IPS-18a (cell line): Measurements from ENCODE around the gene RHBDD1.

Source experiments
- H3K27ac ChIP-seq: one replicate; pipeline ENCODE4 v1.5.1; 2013; ENCODE audit warnings: low read length
- H3K27me3 ChIP-seq: one replicate; pipeline ENCODE4 v1.6.1; 2013; ENCODE audit warnings: mild to moderate bottlenecking, low read length; ENCODE audit not compliant: control insufficient read depth, insufficient read depth
- H3K36me3 ChIP-seq: one replicate; pipeline ENCODE4 v1.6.1; 2013; ENCODE audit warnings: low read depth, low read length; ENCODE audit not compliant: control insufficient read depth
- H3K4me1 ChIP-seq: one replicate; pipeline ENCODE4 v1.6.1; 2013; ENCODE audit warnings: low read depth, low read length; ENCODE audit not compliant: control insufficient read depth
- H3K4me3 ChIP-seq: one replicate; pipeline ENCODE4 v1.5.1; 2013; ENCODE audit warnings: low read length
- H3K9ac ChIP-seq: one replicate; pipeline ENCODE4 v1.6.1; 2013; ENCODE audit warnings: mild to moderate bottlenecking, low read length, moderate library complexity
- H3K9me3 ChIP-seq: one replicate; pipeline ENCODE4 v1.6.1; 2013; ENCODE audit warnings: low read depth, low read length; ENCODE audit not compliant: control insufficient read depth

Gene RHBDD1

DNA sequence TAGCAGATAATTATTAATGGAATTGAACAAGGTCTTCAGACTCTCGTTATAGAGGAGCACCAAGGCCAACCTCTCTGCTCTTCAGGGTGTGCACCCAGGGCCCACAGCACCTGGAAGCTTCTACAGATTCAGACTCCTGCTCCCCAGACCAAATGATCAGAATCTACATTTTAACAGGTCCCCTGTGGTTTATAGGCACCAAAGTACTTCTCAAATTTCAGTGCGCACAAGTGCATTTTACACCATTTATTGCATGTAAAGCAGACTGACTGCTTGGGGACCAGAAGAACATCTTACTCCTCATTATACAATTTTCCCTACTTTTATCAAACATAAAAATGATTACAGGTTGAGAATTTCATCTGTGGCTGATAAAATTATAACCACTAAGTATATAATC lies 164.3 kb downstream of the RHBDD1 start:
- no peaks in the 10 kb centered on the region for H3K9me3 ChIP-seq
- H3K9ac ChIP-seq: no peak overlapping the region
- no peaks in the 10 kb centered on the region for H3K27me3 ChIP-seq
- H3K4me1 ChIP-seq: no peaks in the 10 kb centered on the region
- no peak overlapping the region for H3K27ac ChIP-seq
- H3K36me3 ChIP-seq: peaks cover 4% of the 10 kb centered on the region
- H3K4me3 ChIP-seq: no peak overlapping the region

DNA sequence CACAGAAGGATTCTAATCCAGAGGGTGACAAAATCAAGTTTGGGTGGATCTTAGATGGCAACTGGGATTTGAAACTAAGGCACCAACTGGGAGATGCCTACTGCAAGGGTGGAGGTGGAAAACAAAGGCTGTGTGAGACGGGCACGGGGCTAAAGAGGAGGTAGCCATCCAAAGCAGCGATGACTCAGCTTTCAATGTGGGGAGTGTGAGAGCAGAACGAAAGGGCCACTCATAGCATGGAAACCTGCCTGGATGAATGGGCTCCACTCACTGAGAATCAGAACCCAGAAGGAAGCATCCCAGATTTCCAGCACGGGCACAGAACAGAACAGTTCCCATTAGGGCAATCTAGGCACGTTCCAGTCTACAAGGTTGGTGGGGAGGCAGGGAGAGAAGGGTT lies 168.6 kb downstream of the RHBDD1 start:
- Histone ChIP-seq H3K27ac (no peak overlapping the region), H3K4me1 (no peaks in the 10 kb centered on the region), H3K36me3 (no peaks in the 10 kb centered on the region), H3K4me3 (no peak overlapping the region), H3K9me3 (no peaks in the 10 kb centered on the region), H3K9ac (no peak overlapping the region), H3K27me3 (no peaks in the 10 kb centered on the region)

DNA sequence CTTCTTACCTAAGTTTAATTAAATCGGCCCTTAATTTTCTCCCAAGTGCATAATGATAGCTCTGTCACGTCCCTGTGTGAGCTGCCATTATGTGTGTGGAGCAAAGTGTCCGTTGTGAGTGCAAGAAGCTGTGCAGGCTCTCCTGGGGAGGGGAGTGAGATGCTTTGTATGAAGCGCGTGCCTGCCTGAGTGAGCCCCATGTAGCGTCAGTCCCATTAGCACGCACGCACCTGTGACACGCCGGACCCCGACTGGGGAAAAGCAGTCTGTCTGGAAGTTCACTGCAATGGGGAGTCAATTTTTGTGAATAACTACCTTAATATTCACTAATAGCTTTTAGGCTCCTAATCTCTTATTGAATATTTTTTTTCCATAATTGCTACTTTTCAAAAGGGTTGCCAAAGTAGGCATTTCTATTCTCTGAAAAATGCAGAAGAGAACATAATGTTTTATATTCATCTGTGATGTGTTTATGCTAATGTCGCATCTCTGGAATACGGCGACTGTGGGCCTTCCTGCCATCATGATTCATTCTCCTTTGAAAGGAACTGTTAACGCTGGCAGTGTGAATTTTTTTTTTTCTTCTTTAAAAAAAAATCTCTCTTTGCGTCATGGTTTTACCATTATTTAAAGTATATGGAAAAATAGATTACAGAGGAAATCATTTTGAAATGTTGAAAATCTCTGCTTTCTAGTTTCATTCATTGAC lies 170.5 kb downstream of the RHBDD1 start:
- H3K9ac ChIP-seq: no peak overlapping the region
- H3K4me3 ChIP-seq: no peak overlapping the region
- H3K36me3 ChIP-seq: no peaks in the 10 kb centered on the region
- no peak overlapping the region for H3K27ac ChIP-seq
- H3K27me3 ChIP-seq: no peaks in the 10 kb centered on the region
- no peaks in the 10 kb centered on the region for H3K4me1 ChIP-seq
- no peaks in the 10 kb centered on the region for H3K9me3 ChIP-seq

DNA sequence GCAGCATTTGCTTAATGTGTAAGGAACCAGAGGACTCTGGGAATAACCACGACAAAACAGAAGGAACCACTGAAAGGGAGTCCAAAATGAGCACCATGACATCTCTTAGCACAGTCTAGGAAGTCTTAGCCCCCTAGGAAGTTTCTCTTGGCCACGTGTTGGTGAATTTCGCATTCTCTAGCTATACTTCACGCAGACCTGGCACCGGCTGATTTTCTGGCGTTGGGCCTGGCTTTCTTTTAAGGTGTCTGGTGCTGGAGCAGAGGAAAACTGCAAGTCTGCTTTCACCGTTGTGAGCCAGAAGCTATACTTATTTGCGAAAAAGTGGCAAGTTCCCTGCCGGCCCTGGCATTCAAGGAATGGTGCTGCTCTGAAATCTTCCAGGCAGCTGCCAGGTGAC lies 171.3 kb downstream of the RHBDD1 start:
- H3K36me3 ChIP-seq: no peaks in the 10 kb centered on the region
- no peak overlapping the region for H3K9ac ChIP-seq
- H3K27ac ChIP-seq: no peak overlapping the region
- H3K9me3 ChIP-seq: no peaks in the 10 kb centered on the region
- H3K27me3 ChIP-seq: no peaks in the 10 kb centered on the region
- H3K4me3 ChIP-seq: no peak overlapping the region
- no peaks in the 10 kb centered on the region for H3K4me1 ChIP-seq

DNA sequence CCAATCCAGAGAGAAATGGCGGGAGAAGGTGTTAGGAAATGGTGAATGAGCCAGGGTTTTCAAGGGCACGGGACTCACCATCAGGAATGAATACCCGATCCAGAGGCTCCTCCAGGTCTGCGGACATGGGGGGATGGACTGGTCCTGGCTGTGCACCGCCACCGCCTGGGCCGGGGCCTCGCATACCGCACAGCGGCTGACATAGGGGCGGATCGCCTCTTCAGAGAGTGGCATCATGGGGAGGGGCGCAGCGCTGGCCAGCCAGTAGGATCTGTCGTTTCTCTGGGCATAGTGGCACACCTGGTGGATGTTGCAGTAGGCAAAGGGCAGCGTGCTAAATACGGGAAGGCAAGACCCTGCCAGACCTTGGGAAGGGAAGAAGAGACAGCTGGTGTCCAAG lies 172.1 kb downstream of the RHBDD1 start:
- Histone ChIP-seq H3K4me3 (no peak overlapping the region), H3K27ac (no peak overlapping the region), H3K27me3 (no peaks in the 10 kb centered on the region), H3K9me3 (no peaks in the 10 kb centered on the region), H3K9ac (no peak overlapping the region), H3K36me3 (no peaks in the 10 kb centered on the region), H3K4me1 (no peaks in the 10 kb centered on the region)

DNA sequence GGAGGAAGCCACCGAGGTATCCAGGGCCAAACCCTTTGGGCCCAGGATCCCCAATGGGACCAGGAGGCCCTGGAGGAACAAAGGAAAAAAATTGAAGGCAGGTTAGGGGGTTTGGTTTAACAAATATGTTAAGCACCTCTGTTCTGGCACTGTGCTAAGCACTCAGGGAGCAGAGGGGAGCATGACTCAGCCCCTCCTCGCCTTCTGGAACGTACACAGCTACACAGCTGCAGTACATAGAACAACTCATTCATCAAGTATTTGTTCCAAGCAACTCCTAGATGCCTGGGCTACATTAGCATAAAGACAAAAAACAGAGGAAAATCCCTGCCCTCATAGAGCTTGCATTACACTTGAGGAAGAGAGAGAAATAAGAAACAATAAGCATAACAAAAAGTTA lies 174.6 kb downstream of the RHBDD1 start:
- Histone ChIP-seq H3K4me1 (no peaks in the 10 kb centered on the region), H3K9ac (no peak overlapping the region), H3K36me3 (no peaks in the 10 kb centered on the region), H3K9me3 (no peaks in the 10 kb centered on the region), H3K27me3 (no peaks in the 10 kb centered on the region), H3K27ac (no peak overlapping the region), H3K4me3 (no peak overlapping the region)

DNA sequence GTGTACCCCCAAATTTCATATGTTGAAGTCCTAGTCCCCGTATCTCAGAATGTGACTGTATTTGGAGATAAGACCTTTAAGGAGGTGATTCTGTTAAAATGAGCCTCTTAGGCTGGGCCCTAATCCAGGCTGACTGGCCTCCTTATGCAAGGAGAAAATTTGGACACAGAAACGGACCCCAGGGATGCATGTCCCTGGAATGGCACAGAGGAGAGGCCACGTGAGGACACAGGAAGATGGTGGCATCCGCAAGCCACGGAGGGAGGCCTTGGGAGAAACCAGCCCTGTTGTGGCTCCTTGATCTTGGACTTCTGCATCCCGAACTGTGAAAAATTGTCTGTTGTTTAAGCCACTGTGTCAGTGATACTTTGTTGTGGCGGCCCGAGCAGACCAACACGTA lies 177.5 kb downstream of the RHBDD1 start:
- Histone ChIP-seq H3K4me3 (no peak overlapping the region), H3K9ac (no peak overlapping the region), H3K27me3 (no peaks in the 10 kb centered on the region), H3K9me3 (no peaks in the 10 kb centered on the region), H3K4me1 (no peaks in the 10 kb centered on the region), H3K36me3 (no peaks in the 10 kb centered on the region), H3K27ac (no peak overlapping the region)

DNA sequence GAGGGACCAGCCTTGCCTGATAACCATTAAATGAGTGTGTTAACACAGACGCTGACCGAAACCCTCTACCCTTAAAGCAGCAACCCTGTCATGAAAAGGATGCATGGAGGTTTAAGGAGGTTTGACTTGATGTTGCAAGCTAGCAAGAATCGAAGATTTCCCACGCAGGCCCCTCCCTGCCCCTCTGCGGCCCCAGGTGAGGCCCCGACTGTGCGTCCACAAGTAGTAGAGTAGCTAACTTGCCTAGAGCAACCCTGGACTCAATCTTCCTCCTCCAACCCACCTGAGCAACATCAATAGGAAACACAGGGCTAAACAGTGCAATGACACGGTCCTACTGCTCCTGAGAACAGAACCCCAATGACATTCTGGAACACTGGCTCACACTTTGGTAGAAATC lies 178.0 kb downstream of the RHBDD1 start:
- H3K27ac ChIP-seq: no peak overlapping the region
- H3K9ac ChIP-seq: no peak overlapping the region
- H3K4me1 ChIP-seq: no peaks in the 10 kb centered on the region
- no peaks in the 10 kb centered on the region for H3K9me3 ChIP-seq
- H3K4me3 ChIP-seq: no peak overlapping the region
- H3K27me3 ChIP-seq: no peaks in the 10 kb centered on the region
- H3K36me3 ChIP-seq: no peaks in the 10 kb centered on the region

DNA sequence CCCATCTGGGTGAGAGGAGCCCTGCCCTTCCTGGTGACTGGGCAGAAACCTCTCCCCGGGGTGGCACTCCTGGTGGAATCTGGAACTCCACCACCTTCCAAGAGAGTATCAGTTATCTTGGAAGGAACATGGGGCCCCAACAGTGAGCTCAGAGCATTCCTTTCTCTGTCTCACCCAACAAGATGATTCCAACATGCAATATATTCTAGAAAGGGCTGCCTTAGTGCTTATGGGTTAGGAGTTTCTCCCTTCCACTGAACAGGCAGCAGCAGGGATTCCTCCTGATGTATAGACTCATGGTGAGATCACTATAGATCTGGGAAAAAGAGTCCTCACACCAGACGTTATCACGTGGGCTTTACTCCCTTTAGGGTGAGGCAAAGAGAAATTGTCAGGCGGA lies 181.0 kb downstream of the RHBDD1 start:
- H3K9ac ChIP-seq: no peak overlapping the region
- no peaks in the 10 kb centered on the region for H3K4me1 ChIP-seq
- no peak overlapping the region for H3K4me3 ChIP-seq
- no peaks in the 10 kb centered on the region for H3K27me3 ChIP-seq
- no peaks in the 10 kb centered on the region for H3K36me3 ChIP-seq
- H3K27ac ChIP-seq: no peak overlapping the region
- no peaks in the 10 kb centered on the region for H3K9me3 ChIP-seq

DNA sequence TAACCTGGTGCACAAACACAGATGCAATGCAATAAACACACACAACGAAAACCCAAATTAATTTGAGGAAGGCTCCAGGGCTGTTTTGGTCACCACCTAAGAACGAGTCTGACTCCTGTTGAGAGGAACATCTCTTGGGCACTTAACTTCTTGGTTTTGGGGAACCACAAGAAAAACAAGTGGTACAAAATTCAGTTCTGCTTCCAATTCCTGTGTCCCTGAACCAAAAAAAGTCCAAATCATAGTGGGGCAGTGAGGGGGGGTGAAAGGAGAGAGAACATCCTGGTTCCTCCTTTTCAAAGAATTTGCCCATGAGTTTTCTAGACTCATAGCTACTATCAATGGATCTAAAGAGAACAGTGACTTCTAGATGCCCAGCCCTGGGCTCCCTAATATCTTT lies 184.6 kb downstream of the RHBDD1 start:
- H3K27me3 ChIP-seq: no peaks in the 10 kb centered on the region

DNA sequence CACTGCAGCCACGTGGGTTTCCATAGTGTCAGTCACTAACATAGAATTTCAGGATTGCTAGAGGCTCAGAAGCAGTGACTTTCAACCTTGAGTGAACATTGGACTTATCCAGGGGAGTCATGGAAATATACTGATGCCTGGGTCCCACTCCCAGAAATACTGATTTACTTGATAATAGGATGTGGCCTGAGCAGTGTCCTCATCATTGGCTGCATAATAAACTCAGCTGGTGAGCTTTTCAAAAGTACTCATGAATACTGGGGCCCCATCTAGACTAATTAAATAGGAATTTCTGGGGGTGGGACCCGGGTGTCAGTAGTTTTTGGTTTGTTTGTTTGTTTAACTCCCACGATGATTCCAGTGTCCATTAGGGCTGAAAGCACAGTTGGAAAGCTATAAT lies 186.8 kb downstream of the RHBDD1 start:
- H3K9ac ChIP-seq: no peak overlapping the region
- H3K27ac ChIP-seq: no peak overlapping the region
- no peaks in the 10 kb centered on the region for H3K27me3 ChIP-seq
- H3K36me3 ChIP-seq: no peaks in the 10 kb centered on the region
- H3K4me1 ChIP-seq: no peaks in the 10 kb centered on the region
- no peaks in the 10 kb centered on the region for H3K9me3 ChIP-seq
- no peak overlapping the region for H3K4me3 ChIP-seq

More for the DNA sequence above, 184.6 kb downstream of the RHBDD1 start:
- Histone ChIP-seq H3K36me3 (no peaks in the 10 kb centered on the region), H3K27ac (no peak overlapping the region), H3K4me3 (no peak overlapping the region), H3K4me1 (no peaks in the 10 kb centered on the region), H3K9ac (no peak overlapping the region), H3K9me3 (no peaks in the 10 kb centered on the region)

DNA sequence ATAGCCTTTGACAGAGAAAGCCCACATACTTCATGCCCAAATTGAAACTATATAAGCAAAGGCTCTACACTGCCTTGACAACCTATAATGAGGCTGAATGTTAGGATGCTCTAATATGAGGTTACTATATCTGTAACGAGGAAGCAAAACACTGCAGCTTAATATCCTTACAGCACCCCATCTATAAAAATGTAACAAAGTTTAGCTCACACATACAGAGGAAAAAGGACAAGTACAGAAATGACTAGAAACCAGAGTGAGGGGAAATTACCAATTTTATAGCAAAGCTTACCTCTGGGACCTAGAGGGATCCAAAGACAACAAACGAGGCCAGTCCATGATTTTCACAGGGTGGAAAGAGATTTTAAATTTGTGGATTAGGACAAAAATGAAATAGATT lies 189.7 kb downstream of the RHBDD1 start:
- Histone ChIP-seq H3K4me3 (no peak overlapping the region), H3K27ac (no peak overlapping the region), H3K9me3 (no peaks in the 10 kb centered on the region), H3K36me3 (no peaks in the 10 kb centered on the region), H3K27me3 (no peaks in the 10 kb centered on the region), H3K4me1 (no peaks in the 10 kb centered on the region), H3K9ac (no peak overlapping the region)
